Stimulated activated CD4-positive, alpha-beta T cell treated with anti-CD3 and anti-CD28 coated beads, Interleukin-4, amount 100 ng/mL, for 1 hour (primary cell): ENCODE data around the gene TMEM44.
"Not testable (repeated sequence)": the region's sequence is repeated elsewhere in the genome, so short reads cannot be mapped to it uniquely, and the experiment has no call there.

ENCODE experiments used
- DNase-seq: peaks from one replicate; pipeline ENCODE4 v3.0.0-alpha.2; 2020

The TMEM44 gene

GRCh38 chr3:194549853-194550252, 83.4 kb downstream of the TMEM44 start:
- no peak for DNase-seq

GRCh38 chr3:194548346-194549321, 84.6 kb downstream of the TMEM44 start:
- DNase-seq = no peak

GRCh38 chr3:194547042-194547441, 86.2 kb downstream of the TMEM44 start:
- no peak for DNase-seq

- not testable (repeated sequence) for DNase-seq
Measured at GRCh38 chr3:194545538-194545937, 87.7 kb downstream of the TMEM44 start.

- DNase-seq = no peak
Measured at GRCh38 chr3:194543550-194543949, 89.7 kb downstream of the TMEM44 start.

GRCh38 chr3:194541483-194541882, 91.7 kb downstream of the TMEM44 start:
- DNase-seq = no peak

- no peak for DNase-seq
Measured at GRCh38 chr3:194540274-194540905, 92.8 kb downstream of the TMEM44 start.

- no peak for DNase-seq
Measured at GRCh38 chr3:194539498-194539897, 93.7 kb downstream of the TMEM44 start.

- DNase-seq = no peak
Measured at GRCh38 chr3:194537732-194538247, 95.4 kb downstream of the TMEM44 start.
